Body of pancreas (tissue), 4 donors: ENCODE results near the gene IRX3.

Source experiments
- CTCF ChIP-seq, 7 experiments: fragments of 450-650 bp in 4 of 7; fragments of 200-600 bp in 3 of 7; sonication (generic) in 3 of 7; IDR thresholded peaks; one replicate each; pipeline ENCODE4 v1.5.1; 2016 to 2019; ENCODE audit warnings: antibody characterized with exemption in 7 of 7
- POLR2A ChIP-seq, 3 donors: fragments of 450-650 bp; IDR thresholded peaks; one replicate each; pipeline ENCODE4 v1.6.1; 2016; ENCODE audit warnings: antibody characterized with exemption in 3 of 3, mild to moderate bottlenecking in 2 of 3

GRCh38 chr16:54268766-54269165 is 17.8 kb downstream of the IRX3 start:
- TF ChIP-seq CTCF (IDR thresholded peaks at IDR 0.05) (no peak), POLR2A (IDR thresholded peaks at IDR 0.05) (no peak)
